ENCODE results near the gene ARFGAP1. TPM values are rescaled to one million over a fixed set of nuclear protein-coding genes. Genes with fewer than 3 reads are reported as not detected.
A peak's percentile ranks its signal among the peaks of the same experiment; 100 is the strongest.
"Not testable (repeated sequence)": the region's sequence is repeated elsewhere in the genome, so short reads cannot be mapped to it uniquely, and the experiment has no call there.

ARFGAP1 gene
- total and polyA plus RNA-seq, 2 donors: 36.3 to 111 TPM

DNA sequence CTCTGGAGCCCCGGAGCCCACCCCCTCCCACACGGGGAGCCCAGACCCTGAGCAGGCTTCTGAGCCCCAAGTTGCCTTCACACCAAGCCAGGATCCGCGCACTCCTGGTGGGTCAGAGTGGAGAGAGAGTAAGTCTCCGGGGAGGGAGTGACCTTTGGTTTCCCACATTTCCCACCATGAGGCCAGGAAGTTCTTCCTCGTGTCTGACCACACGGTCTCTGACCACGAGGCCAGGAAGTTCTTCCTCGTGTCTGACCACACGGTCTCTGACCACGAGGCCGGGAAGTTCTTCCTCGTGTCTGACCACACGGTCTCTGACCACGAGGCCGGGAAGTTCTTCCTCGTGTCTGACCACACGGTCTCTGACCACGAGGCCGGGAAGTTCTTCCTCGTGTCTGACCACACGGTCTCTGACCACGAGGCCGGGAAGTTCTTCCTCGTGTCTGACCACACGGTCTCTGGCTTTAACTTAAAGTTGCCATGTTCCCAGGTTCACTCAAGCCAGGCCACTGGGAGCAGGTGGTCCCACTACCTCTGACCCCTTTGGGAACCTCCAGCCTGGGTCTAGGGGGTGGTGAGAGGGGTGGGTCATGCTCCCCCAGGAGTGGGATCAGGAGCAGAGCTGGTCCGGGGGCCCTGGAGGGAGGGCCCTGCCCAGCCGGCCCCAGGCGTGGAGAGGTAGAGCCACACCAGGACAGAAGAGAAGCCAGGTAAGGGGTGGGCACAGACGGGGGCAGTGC is 33.5 kb downstream of the ARFGAP1 start:
- not testable (repeated sequence) for H3K4me1 ChIP-seq (ENCODE audit: control insufficient read depth in 2 of 2, insufficient read depth in 2 of 2, low read length in 2 of 2); H3K9me3 ChIP-seq (ENCODE audit: control insufficient read depth in 2 of 2, insufficient read depth in 1 of 2, low read length in 1 of 2); H3K4me3 ChIP-seq (ENCODE audit: low read length in 2 of 2); H3K27ac ChIP-seq (ENCODE audit: low read depth in 1 of 2, low read length in 1 of 2); DNase-seq (ENCODE audit: low read depth in 6 of 9, low spot score in 9 of 9); H3K36me3 ChIP-seq (ENCODE audit: control insufficient read depth in 2 of 2, insufficient read depth in 2 of 2, low read length in 1 of 2)
- WGBS: 72% methylated on average over 23 of the region's 30 CpGs
- peaks cover 0 to 14% of the 10 kb centered on the region in 2 donors for H3K27me3 ChIP-seq (ENCODE audit: control insufficient read depth in 2 of 2, insufficient read depth in 1 of 2, low read length in 1 of 2)

DNA sequence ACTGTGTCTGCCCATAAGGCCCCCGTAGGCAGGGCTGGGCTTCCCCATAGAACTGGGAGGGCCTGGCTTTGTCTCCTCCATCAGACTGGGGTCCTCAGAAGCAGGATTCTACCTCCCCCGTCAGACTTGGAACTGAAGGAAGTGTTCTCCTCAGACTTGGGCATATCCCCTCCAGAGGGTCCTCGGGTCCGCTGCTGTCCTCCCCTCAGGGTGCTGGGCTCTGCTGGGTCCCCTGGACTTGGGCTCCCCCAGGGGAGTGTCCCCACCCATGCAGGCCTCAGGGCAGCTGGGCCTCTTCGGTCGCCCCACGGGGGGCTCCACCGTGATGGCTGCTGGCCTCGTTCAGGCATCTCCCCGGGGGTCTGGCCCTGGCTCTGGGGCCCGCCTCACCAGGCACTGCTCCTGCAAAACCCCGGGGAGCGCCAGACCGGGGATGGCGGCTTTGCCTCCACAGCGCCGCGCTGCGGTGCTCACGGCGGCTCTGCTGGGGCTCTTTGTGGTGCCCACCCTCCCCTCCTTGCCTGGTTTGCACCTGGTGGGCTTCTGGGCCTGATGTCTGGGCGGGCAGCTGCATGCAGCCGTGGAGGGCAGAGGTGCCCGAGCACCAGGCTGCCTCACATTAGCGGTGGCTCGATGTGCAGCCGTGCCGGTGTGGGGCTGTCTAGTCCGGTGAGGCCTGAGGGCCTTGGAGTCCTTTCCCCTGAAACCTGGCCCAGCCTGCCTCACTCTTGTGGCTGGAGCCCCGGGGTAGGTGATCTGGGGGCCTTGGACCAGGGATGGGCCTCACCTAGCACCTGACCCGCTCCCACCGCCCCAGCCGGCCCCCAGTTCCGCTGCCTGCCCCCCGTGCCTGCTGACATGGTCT is 34.3 kb downstream of the ARFGAP1 start:
- Histone ChIP-seq H3K4me1 (ENCODE audit: control insufficient read depth in 2 of 2, insufficient read depth in 2 of 2, low read length in 2 of 2) (peaks cover 0 to under 1% of the 10 kb centered on the region in 2 donors), H3K9me3 (ENCODE audit: control insufficient read depth in 2 of 2, insufficient read depth in 1 of 2, low read length in 1 of 2) (no peaks in the 10 kb centered on the region), H3K27ac (ENCODE audit: low read depth in 1 of 2, low read length in 1 of 2) (no peak overlapping the region), H3K36me3 (ENCODE audit: control insufficient read depth in 2 of 2, insufficient read depth in 2 of 2, low read length in 1 of 2) (no peaks in the 10 kb centered on the region), H3K27me3 (ENCODE audit: control insufficient read depth in 2 of 2, insufficient read depth in 1 of 2, low read length in 1 of 2) (peaks cover 0 to 14% of the 10 kb centered on the region in 2 donors), H3K4me3 (ENCODE audit: low read length in 2 of 2) (no peak overlapping the region)
- DNase-seq (ENCODE audit: low read depth in 6 of 9, low spot score in 9 of 9): no peak
- WGBS: 91% methylated on average over 35 of the region's 35 CpGs

DNA sequence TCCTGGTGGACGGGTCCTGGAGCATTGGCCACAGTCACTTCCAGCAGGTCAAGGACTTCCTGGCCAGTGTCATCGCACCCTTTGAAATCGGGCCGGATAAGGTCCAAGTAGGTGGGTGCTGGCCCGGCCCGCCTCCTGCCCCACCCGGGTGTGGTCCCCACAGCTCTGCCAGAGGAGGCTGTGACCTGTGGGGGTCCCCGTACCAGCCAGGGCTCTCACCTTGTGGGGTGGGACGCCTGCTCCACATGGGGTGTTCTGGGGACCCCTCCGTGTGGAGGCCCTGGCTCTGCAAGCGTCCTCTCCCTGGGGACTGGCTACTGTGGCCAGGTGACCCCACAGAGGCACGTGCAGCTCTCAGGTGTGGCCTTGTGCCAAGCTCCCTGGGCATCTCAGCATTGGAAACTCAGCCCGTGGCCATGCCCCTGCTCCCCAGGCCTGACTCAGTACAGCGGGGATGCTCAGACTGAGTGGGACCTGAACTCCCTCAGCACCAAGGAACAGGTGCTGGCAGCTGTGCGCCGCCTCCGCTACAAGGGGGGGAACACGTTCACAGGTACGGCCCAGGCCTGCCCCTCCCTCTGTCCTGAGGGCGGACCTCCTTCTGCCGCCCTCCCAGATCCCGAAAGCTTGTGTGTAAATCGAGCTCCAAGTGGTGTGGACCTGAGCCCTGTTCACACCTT is 35.1 kb downstream of the ARFGAP1 start:
- Histone ChIP-seq H3K9me3 (ENCODE audit: control insufficient read depth in 2 of 2, insufficient read depth in 1 of 2, low read length in 1 of 2) (no peaks in the 10 kb centered on the region), H3K4me1 (ENCODE audit: control insufficient read depth in 2 of 2, insufficient read depth in 2 of 2, low read length in 2 of 2) (peaks cover 0 to 7% of the 10 kb centered on the region in 2 donors), H3K36me3 (ENCODE audit: control insufficient read depth in 2 of 2, insufficient read depth in 2 of 2, low read length in 1 of 2) (no peaks in the 10 kb centered on the region), H3K27ac (ENCODE audit: low read depth in 1 of 2, low read length in 1 of 2) (no peak overlapping the region), H3K27me3 (ENCODE audit: control insufficient read depth in 2 of 2, insufficient read depth in 1 of 2, low read length in 1 of 2) (peaks cover 0 to 14% of the 10 kb centered on the region in 2 donors), H3K4me3 (ENCODE audit: low read length in 2 of 2) (no peak overlapping the region)
- WGBS: 84% methylated on average over 23 of the region's 23 CpGs
- DNase-seq (ENCODE audit: low read depth in 6 of 9, low spot score in 9 of 9): no peak

DNA sequence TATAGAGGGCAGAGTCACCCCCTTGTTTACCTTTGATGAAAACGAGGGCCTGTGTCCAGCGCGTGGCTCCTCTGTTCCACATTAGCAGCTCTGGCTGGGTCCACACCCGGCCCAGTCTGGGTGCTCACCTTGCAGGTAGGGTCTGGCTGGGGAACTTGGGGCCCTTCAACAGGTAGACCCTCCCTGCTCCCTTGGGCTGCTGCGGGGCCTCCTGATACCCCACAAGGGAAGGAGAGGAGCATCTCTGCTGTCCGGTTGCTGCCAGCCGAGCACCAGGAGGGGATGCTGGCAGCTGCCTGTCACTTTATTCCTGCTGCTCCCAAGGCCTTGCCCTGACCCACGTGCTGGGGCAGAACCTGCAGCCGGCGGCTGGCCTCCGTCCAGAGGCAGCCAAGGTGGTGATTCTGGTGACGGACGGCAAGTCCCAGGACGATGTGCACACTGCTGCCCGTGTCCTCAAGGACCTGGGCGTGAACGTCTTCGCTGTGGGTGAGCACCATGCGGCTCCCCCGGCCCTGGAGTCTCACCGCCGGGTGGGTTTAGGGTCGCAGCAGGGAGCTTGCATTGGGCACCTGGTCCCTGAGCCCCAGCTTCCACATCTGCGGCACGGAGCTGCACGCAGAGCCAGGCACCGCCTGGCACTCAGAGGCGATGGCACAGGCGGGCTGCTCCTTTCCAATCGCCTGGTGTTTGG is 35.8 kb downstream of the ARFGAP1 start:
- peaks cover 0 to 14% of the 10 kb centered on the region in 2 donors for H3K27me3 ChIP-seq (ENCODE audit: control insufficient read depth in 2 of 2, insufficient read depth in 1 of 2, low read length in 1 of 2)
- no peak overlapping the region for H3K27ac ChIP-seq (ENCODE audit: low read depth in 1 of 2, low read length in 1 of 2)
- H3K4me1 ChIP-seq (ENCODE audit: control insufficient read depth in 2 of 2, insufficient read depth in 2 of 2, low read length in 2 of 2): peaks cover 0 to 7% of the 10 kb centered on the region in 2 donors
- H3K36me3 ChIP-seq (ENCODE audit: control insufficient read depth in 2 of 2, insufficient read depth in 2 of 2, low read length in 1 of 2): no peaks in the 10 kb centered on the region
- H3K4me3 ChIP-seq (ENCODE audit: low read length in 2 of 2): no peak overlapping the region
- H3K9me3 ChIP-seq (ENCODE audit: control insufficient read depth in 2 of 2, insufficient read depth in 1 of 2, low read length in 1 of 2): no peaks in the 10 kb centered on the region
- 86% methylated on average over 30 of the region's 30 CpGs for WGBS
- DNase-seq (ENCODE audit: low read depth in 6 of 9, low spot score in 9 of 9): no peak

DNA sequence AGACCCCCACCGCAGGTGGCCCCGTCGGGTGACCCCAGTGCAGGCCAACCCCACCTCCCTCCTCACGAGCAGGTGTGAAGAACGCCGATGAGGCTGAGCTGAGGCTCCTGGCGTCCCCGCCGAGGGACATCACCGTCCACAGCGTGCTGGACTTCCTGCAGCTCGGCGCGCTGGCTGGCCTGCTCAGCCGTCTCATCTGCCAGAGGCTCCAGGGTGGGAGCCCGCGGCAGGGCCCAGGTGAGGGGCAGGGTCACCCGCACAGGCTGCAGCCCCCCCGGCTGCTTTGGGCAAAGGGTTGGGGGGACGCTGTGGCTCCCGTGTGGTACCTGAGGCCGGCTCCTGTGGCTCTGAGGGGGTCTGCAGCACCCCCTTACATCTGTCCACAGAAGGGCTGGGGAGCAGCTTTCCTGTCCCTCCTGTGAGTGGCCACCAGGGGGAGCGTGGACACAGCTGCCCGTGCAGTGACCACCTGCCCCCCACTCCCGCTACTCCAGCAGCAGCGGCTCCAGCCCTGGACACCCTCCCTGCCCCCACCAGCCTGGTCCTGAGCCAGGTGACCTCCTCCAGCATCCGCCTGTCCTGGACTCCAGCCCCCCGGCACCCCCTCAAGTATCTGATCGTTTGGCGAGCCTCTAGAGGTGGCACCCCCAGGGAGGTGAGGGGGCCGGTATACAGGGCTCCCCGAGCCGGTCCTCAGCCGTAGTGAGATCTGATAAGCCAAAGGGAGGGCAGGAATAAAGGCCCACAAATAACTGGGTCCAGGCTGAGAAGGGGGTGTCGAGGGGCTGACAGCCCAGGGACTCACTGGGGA is 36.9 kb downstream of the ARFGAP1 start:
- Histone ChIP-seq H3K27ac (ENCODE audit: low read depth in 1 of 2, low read length in 1 of 2) (no peak overlapping the region), H3K4me3 (ENCODE audit: low read length in 2 of 2) (no peak overlapping the region), H3K36me3 (ENCODE audit: control insufficient read depth in 2 of 2, insufficient read depth in 2 of 2, low read length in 1 of 2) (no peaks in the 10 kb centered on the region), H3K9me3 (ENCODE audit: control insufficient read depth in 2 of 2, insufficient read depth in 1 of 2, low read length in 1 of 2) (no peaks in the 10 kb centered on the region), H3K27me3 (ENCODE audit: control insufficient read depth in 2 of 2, insufficient read depth in 1 of 2, low read length in 1 of 2) (peaks cover 0 to 14% of the 10 kb centered on the region in 2 donors), H3K4me1 (ENCODE audit: control insufficient read depth in 2 of 2, insufficient read depth in 2 of 2, low read length in 2 of 2) (peaks cover 0 to 7% of the 10 kb centered on the region in 2 donors)
- peak in 1 of 9 donors; percentile 17 for DNase-seq (ENCODE audit: low read depth in 6 of 9, low spot score in 9 of 9)
- 59% methylated on average over 35 of the region's 35 CpGs for WGBS

DNA sequence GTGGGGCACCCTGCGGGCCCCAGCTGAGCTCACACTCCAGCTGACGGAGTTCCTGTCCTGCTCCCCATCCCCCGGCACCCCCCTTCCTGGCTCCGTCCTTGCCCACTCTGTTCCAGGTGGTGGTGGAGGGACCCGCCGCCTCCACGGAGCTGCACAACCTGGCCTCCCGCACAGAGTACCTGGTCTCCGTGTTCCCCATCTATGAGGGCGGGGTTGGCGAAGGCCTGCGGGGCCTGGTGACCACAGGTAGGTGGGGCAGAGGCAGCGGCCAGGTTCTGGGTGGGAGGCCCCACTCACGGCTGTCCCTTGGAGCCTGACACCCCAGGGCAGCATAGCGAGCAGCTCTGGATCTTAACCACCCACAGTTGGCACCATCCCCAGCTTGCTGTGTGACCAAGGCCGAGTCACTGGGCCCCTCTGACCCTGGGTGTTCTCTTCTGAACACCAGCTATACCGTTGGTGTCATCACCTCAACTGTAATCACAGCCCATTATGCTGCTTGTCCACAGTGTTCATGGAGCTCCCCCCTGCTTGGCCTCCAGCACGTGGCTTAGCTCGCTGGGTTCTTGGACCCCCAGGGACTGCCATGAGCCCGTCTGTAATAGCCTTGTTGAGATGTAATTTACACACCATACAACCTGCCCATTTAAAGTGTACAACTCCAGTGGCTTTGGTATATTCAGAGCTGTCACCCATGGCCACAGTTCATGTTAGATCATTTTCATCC is 37.8 kb downstream of the ARFGAP1 start:
- H3K27me3 ChIP-seq (ENCODE audit: control insufficient read depth in 2 of 2, insufficient read depth in 1 of 2, low read length in 1 of 2): peaks cover 0 to 14% of the 10 kb centered on the region in 2 donors
- H3K4me1 ChIP-seq (ENCODE audit: control insufficient read depth in 2 of 2, insufficient read depth in 2 of 2, low read length in 2 of 2): peaks cover 0 to 7% of the 10 kb centered on the region in 2 donors
- WGBS: 86% methylated on average over 20 of the region's 20 CpGs
- H3K27ac ChIP-seq (ENCODE audit: low read depth in 1 of 2, low read length in 1 of 2): no peak overlapping the region
- H3K4me3 ChIP-seq (ENCODE audit: low read length in 2 of 2): no peak overlapping the region
- no peaks in the 10 kb centered on the region for H3K36me3 ChIP-seq (ENCODE audit: control insufficient read depth in 2 of 2, insufficient read depth in 2 of 2, low read length in 1 of 2)
- DNase-seq (ENCODE audit: low read depth in 6 of 9, low spot score in 9 of 9): no peak
- no peaks in the 10 kb centered on the region for H3K9me3 ChIP-seq (ENCODE audit: control insufficient read depth in 2 of 2, insufficient read depth in 1 of 2, low read length in 1 of 2)

DNA sequence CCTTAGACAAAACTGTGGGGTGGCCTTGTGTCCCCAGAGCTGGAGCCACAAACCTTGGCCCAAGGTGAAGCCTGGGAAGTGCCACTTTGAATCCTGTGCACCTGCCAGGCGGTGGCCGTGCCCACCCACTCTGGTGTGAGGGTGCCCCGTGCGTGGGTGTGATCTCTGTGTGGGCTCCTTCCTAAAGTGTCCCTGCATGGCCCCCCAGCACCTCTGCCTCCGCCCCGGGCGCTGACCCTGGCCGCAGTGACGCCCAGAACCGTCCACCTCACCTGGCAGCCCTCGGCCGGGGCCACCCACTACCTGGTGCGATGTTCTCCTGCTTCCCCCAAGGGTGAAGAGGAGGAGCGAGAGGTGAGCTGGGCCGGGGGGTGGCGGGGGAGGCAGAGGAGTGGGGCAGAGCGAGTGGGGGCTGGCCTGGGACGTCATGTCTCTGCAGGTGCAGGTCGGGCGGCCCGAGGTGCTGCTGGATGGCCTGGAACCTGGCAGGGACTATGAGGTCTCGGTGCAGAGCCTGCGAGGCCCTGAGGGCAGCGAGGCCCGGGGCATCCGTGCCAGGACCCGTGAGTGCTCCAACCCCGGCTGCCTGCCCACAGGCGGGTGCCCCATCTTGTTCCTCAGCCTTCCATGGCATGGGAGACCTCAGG is 38.7 kb downstream of the ARFGAP1 start:
- Histone ChIP-seq H3K4me1 (ENCODE audit: control insufficient read depth in 2 of 2, insufficient read depth in 2 of 2, low read length in 2 of 2) (peaks cover 0 to 7% of the 10 kb centered on the region in 2 donors), H3K27ac (ENCODE audit: low read depth in 1 of 2, low read length in 1 of 2) (no peak overlapping the region), H3K27me3 (ENCODE audit: control insufficient read depth in 2 of 2, insufficient read depth in 1 of 2, low read length in 1 of 2) (peaks cover 0 to 11% of the 10 kb centered on the region in 2 donors), H3K4me3 (ENCODE audit: low read length in 2 of 2) (no peak overlapping the region), H3K36me3 (ENCODE audit: control insufficient read depth in 2 of 2, insufficient read depth in 2 of 2, low read length in 1 of 2) (no peaks in the 10 kb centered on the region), H3K9me3 (ENCODE audit: control insufficient read depth in 2 of 2, insufficient read depth in 1 of 2, low read length in 1 of 2) (no peaks in the 10 kb centered on the region)
- 94% methylated on average over 29 of the region's 29 CpGs for WGBS
- DNase-seq (ENCODE audit: low read depth in 6 of 9, low spot score in 9 of 9): no peak

Measured in thymus (tissue), 11 donors.